Epithelial cell of proximal tubule (primary cell): ENCODE measurements around the gene TRIM7. TPM values are rescaled to one million over a fixed set of nuclear protein-coding genes. Genes with fewer than 3 reads are reported as not detected.
"Not testable (repeated sequence)": the region's sequence is repeated elsewhere in the genome, so short reads cannot be mapped to it uniquely, and the experiment has no call there.

ENCODE experiments used
- DNase-seq: peaks from one replicate; pipeline ENCODE4 v3.0.0-alpha.2; 2011; ENCODE audit warnings: low read depth
- H3K4me3 ChIP-seq: 2 replicates; pipeline ENCODE4 v1.5.1; 2011; ENCODE audit warnings: low read depth, mild to moderate bottlenecking, low read length
- CTCF ChIP-seq: conservative IDR thresholded peaks from 2 replicates; pipeline ENCODE4 v1.5.1; 2012; ENCODE audit warnings: low read depth, mild to moderate bottlenecking, low read length
- total RNA-seq: library from RNA; depleted of rRNA; stranded (reverse); fragments of >200 nt; gene quantifications from 2 replicates; pipeline ENCODE4 v1.2.3, GENCODE V29; 2015

Gene TRIM7
- total RNA-seq, 1 donor from 2014 or later = 14.6 TPM

GRCh38 chr5:181186022-181186421, 19.0 kb downstream of the TRIM7 start:
- no peak for TF ChIP-seq CTCF

GRCh38 chr5:181185560-181185959, 19.4 kb downstream of the TRIM7 start:
- H3K4me3 ChIP-seq = no peak overlapping the region
- TF ChIP-seq CTCF = no peak
- DNase-seq = no peak

More at GRCh38 chr5:181186022-181186421, 19.0 kb downstream of the TRIM7 start:
- no peak for DNase-seq
- H3K4me3 ChIP-seq = no peak overlapping the region

GRCh38 chr5:181184845-181185216, 20.2 kb downstream of the TRIM7 start:
- no peak for TF ChIP-seq CTCF
- no peak for DNase-seq
- peak overlapping the region; percentile 19 for H3K4me3 ChIP-seq

- DNase-seq = no peak
- no peak overlapping the region for H3K4me3 ChIP-seq
- no peak for TF ChIP-seq CTCF
Observed at GRCh38 chr5:181182651-181183050, 22.3 kb downstream of the TRIM7 start.

GRCh38 chr5:181181650-181182565, 23.1 kb downstream of the TRIM7 start:
- no peak for DNase-seq
- peak; percentile 79 for TF ChIP-seq CTCF
- no peak overlapping the region for H3K4me3 ChIP-seq

GRCh38 chr5:181177559-181177958, 27.4 kb downstream of the TRIM7 start:
- not testable (repeated sequence) for DNase-seq, H3K4me3 ChIP-seq

GRCh38 chr5:181176254-181176952, 28.6 kb downstream of the TRIM7 start:
- no peak for TF ChIP-seq CTCF
- no peak for DNase-seq
- H3K4me3 ChIP-seq = no peak overlapping the region
